Tibial nerve (tissue), 4 donors: Measurements from ENCODE around the gene MFSD2A. TPM values are rescaled to one million over a fixed set of nuclear protein-coding genes. Genes with fewer than 3 reads are reported as not detected.

Experiments
- DNase-seq, 2 donors: peaks; one replicate each; pipeline ENCODE4 v3.0.0-alpha.2; 2019; ENCODE audit warnings: low spot score in 2 of 2
- H3K27ac ChIP-seq, 4 donors: fragments of 200-600 bp; sonication (generic) in 3 of 4; one replicate each; pipeline ENCODE4 v1.5.1; 2017 to 2019; ENCODE audit warnings: mild to moderate bottlenecking in 1 of 4
- H3K27me3 ChIP-seq, 2 donors: fragments of 200-600 bp; sonication (generic) in 1 of 2; one replicate each; pipeline versions ENCODE4 v1.5.1 to v1.6.0; 2017 to 2019
- H3K36me3 ChIP-seq, 3 donors: fragments of 200-600 bp; sonication (generic); one replicate each; pipeline ENCODE4 v1.5.1; 2018 to 2019
- H3K4me1 ChIP-seq, 4 donors: fragments of 200-600 bp; sonication (generic) in 3 of 4; one replicate each; pipeline ENCODE4 v1.5.1; 2017 to 2019
- H3K4me3 ChIP-seq, 4 donors: fragments of 200-600 bp; sonication (generic) in 3 of 4; one replicate each; pipeline ENCODE4 v1.5.1; 2017 to 2019; ENCODE audit warnings: mild to moderate bottlenecking in 1 of 4, moderate library complexity in 1 of 4
- H3K9me3 ChIP-seq, 4 donors: fragments of 200-600 bp; sonication (generic) in 3 of 4; one replicate each; pipeline ENCODE4 v1.5.1; 2017 to 2019
- CTCF ChIP-seq, 5 experiments: fragments of 200-600 bp in 3 of 5; fragments of 450-650 bp in 2 of 5; sonication (generic) in 3 of 5; IDR thresholded peaks; one replicate each; pipeline ENCODE4 v1.5.1; 2016 to 2019; ENCODE audit warnings: antibody characterized with exemption in 5 of 5, mild to moderate bottlenecking in 3 of 5, moderate library complexity in 2 of 5
- EP300 ChIP-seq, 2 donors: sonication (generic); formaldehyde crosslinking; IDR thresholded peaks; one replicate each; pipeline ENCODE4 v1.6.1; 2017; ENCODE audit warnings: antibody characterized with exemption in 2 of 2, mild to moderate bottlenecking in 1 of 2
- POLR2A ChIP-seq, 2 donors: fragments of 450-650 bp; IDR thresholded peaks; one replicate each; pipeline ENCODE4 v1.6.1; 2017; ENCODE audit warnings: antibody characterized with exemption in 2 of 2, mild to moderate bottlenecking in 2 of 2, moderate library complexity in 2 of 2
- WGBS, 2 donors: methylation state at CpG; one replicate each; pipeline ENCODE4 v1.1.5; 2018; 5-methylcytosine and 5-hydroxymethylcytosine counted together
- total RNA-seq, 4 donors: library from RNA; depleted of rRNA; stranded (reverse); fragments of >200 nt; gene quantifications; one replicate each; pipeline ENCODE4 v1.1.0, GENCODE V29; 2016

The MFSD2A gene
- total RNA-seq, 4 donors from 2014 or later = 6.0 to 24.3 (median 18.1) TPM

- Histone ChIP-seq H3K9me3 (no peaks in the 10 kb centered on the region), H3K4me3 (peak overlapping the region; percentile 45 to 81 (median 60)), H3K4me1 (peaks cover 0 to 50% (median 37%) of the 10 kb centered on the region in 4 donors), H3K27ac (peak overlapping the region; percentile 70 to 85 (median 78)), H3K36me3 (no peaks in the 10 kb centered on the region), H3K27me3 (no peaks in the 10 kb centered on the region)
- TF ChIP-seq POLR2A (IDR thresholded peaks at IDR 0.05) = no peak
- no peak for DNase-seq
- WGBS, 2 donors = 2 to 6% methylated on average over 28 to 30 of the region's 36 CpGs
Observed at GRCh38 chr1:39955547-39956539, 898 bp downstream of the MFSD2A start.

- Histone ChIP-seq H3K9me3 (no peaks in the 10 kb centered on the region), H3K4me1 (peaks cover 0 to 41% (median 30%) of the 10 kb centered on the region in 4 donors), H3K4me3 (no peak overlapping the region), H3K27me3 (no peaks in the 10 kb centered on the region), H3K27ac (peak overlapping the region in 1 of 4 donors; percentile 54), H3K36me3 (no peaks in the 10 kb centered on the region)
- TF ChIP-seq CTCF (IDR thresholded peaks at IDR 0.05) = no peak
- TF ChIP-seq POLR2A (IDR thresholded peaks at IDR 0.05) = peak in 1 of 2 donors; percentile 10
- peak in 1 of 2 donors; percentile 41 for TF ChIP-seq EP300 (IDR thresholded peaks at IDR 0.05)
- DNase-seq = no peak
- WGBS, 2 donors = 60 to 69% methylated on average over 3 of the region's 3 CpGs
Observed at GRCh38 chr1:39957299-39958015, 2.5 kb downstream of the MFSD2A start.

GRCh38 chr1:39958403-39959200, 3.7 kb downstream of the MFSD2A start:
- H3K4me1 ChIP-seq = peaks cover 0 to 30% (median 25%) of the 10 kb centered on the region in 4 donors
- no peaks in the 10 kb centered on the region for H3K27me3 ChIP-seq
- H3K4me3 ChIP-seq = no peak overlapping the region
- no peaks in the 10 kb centered on the region for H3K9me3 ChIP-seq
- peak overlapping the region in 1 of 4 donors; percentile 54 for H3K27ac ChIP-seq
- TF ChIP-seq EP300 (IDR thresholded peaks at IDR 0.05) (no peak), POLR2A (IDR thresholded peaks at IDR 0.05) (no peak), CTCF (IDR thresholded peaks at IDR 0.05) (no peak)
- H3K36me3 ChIP-seq = peaks cover 0 to 7% (median 0%) of the 10 kb centered on the region in 3 donors
- DNase-seq = no peak
- 55 to 64% methylated on average over 7 of the region's 7 CpGs for WGBS, 2 donors

GRCh38 chr1:39959651-39960333, 4.8 kb downstream of the MFSD2A start:
- WGBS, 2 donors = 86 to 88% methylated on average over 12 of the region's 12 CpGs
- Histone ChIP-seq H3K27me3 (no peaks in the 10 kb centered on the region), H3K27ac (peak overlapping the region in 2 of 4 donors; percentile 29 to 45), H3K4me3 (no peak overlapping the region), H3K4me1 (peaks cover 0 to 18% (median 15%) of the 10 kb centered on the region in 4 donors), H3K9me3 (no peaks in the 10 kb centered on the region), H3K36me3 (peaks cover 0 to 7% (median 0%) of the 10 kb centered on the region in 3 donors)
- DNase-seq = no peak
- TF ChIP-seq POLR2A (IDR thresholded peaks at IDR 0.05) (no peak), CTCF (IDR thresholded peaks at IDR 0.05) (no peak), EP300 (IDR thresholded peaks at IDR 0.05) (no peak)
